NCI-H82 treated with DMSO at 0.1 percent for 48 hours (cell line): ENCODE data around the gene MB21D2.
A peak's percentile ranks its signal among the peaks of the same experiment; 100 is the strongest.
"Not testable (repeated sequence)": the region's sequence is repeated elsewhere in the genome, so short reads cannot be mapped to it uniquely, and the experiment has no call there.

Experiments used
- DNase-seq: peaks from one replicate; lab custom pipeline; 2025; ENCODE audit not compliant: unreplicated experiment; lab: John Stamatoyannopoulos, UW

Gene MB21D2, protein sequence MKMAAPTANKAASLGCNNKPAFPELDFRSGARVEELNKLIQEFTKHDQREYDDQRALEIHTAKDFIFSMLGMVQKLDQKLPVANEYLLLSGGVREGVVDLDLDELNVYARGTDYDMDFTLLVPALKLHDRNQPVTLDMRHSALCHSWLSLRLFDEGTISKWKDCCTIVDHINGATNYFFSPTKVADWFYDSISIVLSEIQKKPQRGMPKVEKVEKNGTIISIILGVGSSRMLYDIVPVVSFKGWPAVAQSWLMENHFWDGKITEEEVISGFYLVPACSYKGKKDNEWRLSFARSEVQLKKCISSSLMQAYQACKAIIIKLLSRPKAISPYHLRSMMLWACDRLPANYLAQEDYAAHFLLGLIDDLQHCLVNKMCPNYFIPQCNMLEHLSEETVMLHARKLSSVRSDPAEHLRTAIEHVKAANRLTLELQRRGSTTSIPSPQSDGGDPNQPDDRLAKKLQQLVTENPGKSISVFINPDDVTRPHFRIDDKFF

DNA sequence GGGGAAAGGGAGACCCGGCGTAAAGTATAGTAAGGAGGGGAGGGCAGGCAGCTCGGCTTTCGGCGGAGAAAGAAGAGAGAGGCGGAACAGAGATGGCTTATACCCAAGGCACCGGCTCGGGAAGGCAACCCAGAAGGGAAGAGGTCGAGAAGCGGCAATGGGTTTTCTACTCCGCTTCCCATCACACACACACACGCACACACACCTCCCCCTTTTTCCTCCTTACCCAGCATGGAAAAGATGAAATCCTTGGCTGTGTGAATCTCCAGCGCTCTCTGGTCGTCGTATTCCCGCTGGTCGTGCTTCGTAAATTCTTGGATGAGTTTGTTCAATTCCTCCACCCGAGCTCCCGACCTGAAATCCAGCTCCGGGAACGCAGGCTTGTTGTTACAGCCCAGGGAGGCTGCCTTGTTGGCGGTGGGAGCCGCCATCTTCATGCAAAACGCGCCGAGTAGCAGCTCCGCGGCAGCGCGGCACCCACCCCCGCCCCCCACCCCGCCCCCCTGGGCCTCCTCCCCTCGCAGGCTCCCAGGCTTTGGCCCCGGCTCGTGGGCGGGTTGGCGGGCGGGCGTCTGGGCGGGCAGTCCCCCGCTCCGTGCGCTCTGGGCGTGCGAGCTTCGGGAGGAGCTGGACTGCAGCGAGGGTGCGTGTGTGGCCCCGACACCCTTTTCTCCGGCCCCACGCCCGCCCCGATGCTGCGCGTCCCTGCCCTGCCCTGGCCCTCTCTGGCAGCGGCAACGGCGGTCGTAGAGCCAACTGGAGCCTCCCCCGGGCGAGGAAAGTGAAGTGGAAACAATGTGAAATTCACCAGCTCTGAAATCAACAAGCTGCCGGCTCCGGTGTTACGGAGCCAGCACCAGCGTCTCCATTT lies at the start of gene MB21D2:
Gene MB21D2, minus strand, starts transcription at position 453 of the 871 bp plus-strand sequence. Its CDS starts 16 bp downstream, at position 437.
- DNase-seq, result peak; percentile 75

DNA sequence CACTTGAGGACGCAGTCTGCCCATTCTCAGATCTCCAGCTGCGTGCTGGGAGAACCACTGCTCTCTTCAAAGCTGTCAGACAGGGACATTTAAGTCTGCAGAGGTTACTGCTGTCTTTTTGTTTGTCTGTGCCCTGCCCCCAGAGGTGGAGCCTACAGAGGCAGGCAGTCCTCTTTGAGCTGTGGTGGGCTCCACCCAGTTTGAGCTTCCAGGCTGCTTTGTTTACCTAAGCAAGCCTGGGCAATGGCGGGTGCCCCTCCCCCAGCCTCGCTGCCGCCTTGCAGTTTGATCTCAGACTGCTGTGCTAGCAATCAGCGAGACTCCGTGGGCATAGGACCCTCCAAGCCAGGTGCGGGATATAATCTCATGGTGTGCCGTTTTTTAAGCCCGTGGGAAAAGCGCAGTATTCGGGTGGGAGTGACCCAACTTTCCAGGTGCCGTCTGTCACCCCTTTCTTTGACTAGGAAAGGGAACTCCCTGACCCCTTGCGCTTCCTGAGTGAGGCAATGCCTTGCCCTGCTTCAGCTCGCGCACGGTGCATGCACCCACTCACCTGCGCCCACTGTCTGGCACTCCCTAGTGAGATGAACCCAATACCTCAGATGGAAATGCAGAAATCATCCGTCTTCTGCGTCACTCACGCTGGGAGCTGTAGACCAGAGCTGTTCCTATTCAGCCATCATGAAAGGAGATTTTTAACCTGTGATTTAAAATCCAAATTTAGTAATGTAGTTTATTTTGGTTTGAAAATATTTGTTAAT lies 47.5 kb upstream of the MB21D2 start:
- not testable (repeated sequence) for DNase-seq

DNA sequence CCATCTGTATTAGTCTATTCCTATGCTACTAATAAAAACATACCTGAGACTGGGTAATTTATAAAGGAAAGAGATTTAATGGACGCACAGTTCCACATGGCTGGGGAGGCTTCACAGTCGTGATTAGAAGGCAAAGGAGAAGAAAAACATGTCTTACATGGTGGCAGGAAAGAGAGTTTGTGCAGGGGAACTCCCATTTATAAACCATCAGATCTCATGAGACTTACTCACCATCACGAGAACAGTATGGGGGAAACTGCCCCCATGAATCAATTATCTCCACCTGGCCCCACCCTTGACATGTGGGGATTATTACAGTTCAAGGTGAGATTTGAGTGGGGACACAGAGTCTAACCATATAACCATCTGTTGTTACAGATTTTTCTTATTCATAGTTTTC lies 42.1 kb upstream of the MB21D2 start:
- no peak for DNase-seq

DNA sequence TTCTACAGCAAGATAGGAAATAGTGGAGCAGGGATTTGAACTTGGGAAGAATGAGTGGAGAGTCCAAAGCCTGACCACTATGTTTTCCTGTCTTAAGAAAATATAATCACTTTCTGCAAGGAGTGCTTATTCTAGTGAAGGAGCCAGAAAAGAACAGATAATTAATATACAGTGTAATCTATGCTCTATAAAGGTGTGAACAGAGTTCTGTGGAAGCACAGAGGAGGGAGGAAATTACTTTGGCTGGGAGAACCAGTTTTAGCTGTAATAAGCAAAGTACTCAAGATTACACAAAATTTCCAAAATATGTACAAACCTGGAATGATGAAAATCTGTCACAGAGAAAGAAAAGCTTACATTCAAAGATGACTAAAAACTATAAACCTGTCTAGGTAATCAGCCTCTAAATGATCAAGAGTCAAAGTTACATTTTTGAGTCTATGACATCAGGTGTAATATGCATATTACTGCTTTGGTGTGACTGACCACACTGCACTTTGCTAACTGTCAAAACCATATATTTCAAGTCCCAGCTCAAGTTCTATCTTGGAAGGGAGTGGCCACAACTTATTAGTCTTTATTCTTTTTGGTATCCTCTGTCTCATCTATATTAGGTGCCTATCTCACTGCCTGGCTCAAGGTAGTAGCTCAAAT lies 40.7 kb upstream of the MB21D2 start:
- no peak for DNase-seq

DNA sequence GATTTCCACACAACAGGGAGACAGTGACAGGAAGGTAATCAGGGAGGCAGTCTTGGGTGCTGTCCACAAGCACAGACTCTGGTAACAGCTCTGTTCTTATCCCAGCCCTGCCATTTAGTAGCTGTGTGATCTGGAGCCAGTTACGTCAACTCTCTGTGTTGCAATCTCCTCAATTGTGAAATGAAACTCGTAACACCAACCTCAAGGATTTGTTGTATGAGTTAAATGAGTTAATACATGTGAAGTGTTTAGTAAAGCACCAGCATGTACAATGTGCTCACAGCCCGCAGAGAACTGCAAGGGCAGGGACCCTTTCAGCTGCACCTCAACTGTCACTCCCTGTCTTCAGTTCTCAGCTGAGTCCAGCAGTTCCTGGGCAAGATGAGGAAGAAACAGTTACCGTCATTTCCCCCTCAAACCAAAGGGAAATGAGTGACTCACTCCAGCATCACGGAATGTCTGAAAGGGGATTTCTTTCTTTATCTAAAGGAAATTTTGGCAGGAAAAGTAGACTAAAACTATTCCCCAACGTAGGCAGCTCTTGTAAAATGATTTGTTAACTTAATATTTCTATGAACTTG lies 39.9 kb upstream of the MB21D2 start:
- no peak for DNase-seq

DNA sequence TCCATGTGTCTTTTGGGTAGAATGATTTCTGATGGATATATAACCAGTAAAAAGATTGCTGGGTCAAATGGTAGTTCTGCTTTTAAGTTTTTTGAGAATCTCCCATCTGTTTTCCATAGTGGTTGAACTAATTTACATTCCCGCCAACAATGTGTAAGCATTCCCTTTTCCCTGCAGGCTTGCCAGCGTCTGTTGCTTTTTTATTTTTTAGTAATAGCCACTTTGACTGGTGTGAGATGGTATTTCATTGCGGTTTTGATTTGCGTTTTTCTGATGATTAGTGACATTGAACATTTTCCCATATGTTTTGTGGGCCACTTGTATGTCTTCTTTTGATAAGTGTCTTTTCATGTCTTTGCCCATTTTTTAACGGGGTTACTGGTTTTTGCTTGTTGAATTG lies 36.3 kb upstream of the MB21D2 start:
- no peak for DNase-seq

DNA sequence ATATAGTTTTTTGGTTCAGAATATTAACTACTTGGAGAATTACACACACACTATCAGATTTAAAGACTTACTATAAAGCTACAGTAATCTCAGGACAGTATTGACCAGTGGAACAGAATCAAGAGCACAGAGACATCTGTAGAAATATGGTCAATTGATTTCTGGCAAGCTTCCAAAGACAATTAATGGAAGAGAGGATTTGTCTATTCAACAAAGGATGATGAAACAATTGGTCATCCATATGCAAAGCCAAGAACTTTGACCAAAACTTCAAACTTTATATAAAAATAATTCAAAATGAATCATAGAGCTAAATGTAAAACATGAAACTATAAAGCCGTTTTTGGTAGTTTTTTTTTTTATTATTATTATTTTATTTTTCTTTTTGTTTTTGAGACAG lies 29.8 kb upstream of the MB21D2 start:
- DNase-seq, result no peak

DNA sequence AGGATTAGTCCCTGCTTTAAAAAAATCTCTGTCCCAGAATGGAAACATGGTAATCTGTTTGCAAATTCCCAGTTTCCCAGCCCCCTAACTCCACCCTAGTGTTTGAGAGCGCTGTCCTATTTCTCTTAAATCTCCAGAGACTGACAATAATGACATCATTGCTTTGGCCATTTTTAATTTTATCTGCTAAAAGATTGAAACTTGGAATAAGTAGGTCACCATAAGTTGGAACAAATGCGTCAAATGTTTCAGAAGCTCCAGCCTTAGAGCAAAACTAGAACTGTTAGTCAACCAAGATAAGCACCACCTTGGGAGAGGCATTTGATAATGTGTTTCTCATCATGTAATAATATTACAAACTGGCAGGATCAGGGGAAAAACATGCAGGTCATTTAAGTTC lies 25.7 kb upstream of the MB21D2 start:
- DNase-seq, result no peak

DNA sequence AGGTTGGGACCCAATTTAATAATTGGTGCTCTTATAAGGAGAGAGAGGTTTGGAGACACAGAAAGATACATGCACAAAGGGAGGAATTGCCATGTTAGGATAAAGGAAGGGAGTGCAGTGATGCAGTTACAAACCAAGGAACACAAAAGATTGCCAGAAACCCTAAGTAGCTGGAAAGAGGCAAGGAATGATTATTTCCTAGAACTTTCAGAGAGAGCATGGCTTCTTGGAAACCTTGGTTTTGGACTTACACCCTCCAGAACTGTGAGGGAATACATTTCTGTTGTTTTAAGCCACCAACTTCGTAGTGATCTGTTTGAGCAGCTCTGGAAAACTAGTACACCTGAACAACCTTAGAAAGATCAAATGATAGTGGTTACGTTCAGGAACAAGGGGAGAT lies 25.0 kb upstream of the MB21D2 start:
- DNase-seq, result no peak

DNA sequence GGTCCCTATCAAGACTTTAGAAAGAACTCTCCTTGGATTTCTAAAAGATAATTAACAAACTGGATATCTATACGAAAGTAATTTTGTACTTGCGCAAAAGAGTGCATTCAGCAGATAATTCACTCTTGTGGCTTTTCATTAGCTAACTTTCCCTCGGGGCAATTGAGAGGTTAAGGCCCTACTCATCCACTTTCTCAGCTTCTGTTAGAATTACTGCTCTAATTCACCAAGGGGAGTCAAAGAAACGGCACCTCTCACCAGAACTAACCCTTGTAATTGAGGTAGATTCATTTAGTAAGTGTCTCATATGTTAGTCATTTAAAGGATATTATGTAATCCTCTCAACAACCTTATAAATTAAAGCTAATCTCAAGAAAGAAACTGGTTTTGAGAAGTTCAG lies 22.5 kb upstream of the MB21D2 start:
- no peak for DNase-seq

DNA sequence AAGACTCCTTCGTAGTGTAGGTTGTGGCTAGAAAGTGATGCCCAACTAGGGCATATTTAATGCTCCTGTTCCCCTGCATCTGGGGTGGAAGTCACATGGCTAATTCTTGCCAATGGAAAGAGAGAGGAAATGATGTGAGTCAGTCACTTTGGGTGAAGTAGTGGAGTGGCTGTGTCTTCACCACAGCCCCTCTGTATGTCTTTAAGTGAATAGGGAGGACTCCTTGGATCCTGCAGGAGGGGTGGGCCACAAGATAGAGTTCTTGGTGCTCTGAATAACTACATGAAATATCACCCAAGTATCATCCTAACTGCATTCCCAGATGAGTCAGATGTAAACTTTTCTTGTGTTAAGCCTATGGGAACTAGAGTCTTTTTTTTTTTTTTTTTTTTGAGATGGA lies 17.8 kb upstream of the MB21D2 start:
- no peak for DNase-seq

DNA sequence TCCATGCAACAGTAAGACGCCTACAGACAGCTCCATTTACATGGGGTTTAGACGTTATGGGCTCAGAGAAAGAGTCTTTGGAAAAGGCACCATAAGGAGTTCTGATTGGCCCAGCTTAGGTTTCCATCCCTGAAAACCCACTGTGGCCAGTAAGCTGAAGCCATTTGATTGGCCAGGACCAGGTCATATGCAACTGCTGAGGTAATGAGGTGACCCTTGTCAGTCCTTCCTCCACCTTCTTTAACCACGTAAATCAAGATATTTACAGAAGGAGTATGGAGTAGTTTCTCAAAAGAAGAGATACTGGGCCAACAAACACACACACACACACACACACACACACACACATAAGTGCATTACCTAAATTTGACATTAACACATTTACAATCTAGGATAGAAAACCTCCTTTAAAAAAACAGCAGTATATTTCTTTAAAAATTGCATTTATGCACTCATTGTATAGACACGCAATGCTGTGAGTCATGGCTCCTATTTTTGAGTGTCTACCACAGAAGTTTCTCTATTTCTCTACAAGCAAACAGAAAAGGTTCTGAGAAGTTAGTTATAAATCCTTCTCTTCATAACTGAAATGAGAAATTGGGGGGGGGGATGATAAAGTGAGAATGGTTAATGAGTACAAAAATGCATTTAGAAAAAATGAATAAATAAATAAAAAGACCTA lies 16.3 kb upstream of the MB21D2 start:
- no peak for DNase-seq

DNA sequence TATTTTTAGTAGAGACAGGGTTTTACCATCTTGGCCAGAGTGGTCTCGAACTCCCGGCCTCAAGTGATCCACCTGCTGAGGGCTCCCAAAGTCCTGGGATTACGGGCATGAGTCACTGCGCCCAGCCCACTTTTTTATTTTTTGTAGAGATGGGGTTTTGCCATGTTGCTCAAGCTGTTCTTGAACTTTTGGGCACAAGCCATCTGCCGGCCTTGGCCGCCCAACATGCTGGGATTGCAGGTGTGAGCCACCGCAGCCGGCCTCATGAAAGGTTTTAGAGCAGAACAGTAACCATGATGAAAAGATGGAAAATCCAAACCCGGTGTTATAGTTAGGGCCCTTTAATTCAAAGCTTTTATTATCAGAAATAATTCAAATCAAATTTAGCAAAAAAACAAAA lies 15.6 kb upstream of the MB21D2 start:
- no peak for DNase-seq

DNA sequence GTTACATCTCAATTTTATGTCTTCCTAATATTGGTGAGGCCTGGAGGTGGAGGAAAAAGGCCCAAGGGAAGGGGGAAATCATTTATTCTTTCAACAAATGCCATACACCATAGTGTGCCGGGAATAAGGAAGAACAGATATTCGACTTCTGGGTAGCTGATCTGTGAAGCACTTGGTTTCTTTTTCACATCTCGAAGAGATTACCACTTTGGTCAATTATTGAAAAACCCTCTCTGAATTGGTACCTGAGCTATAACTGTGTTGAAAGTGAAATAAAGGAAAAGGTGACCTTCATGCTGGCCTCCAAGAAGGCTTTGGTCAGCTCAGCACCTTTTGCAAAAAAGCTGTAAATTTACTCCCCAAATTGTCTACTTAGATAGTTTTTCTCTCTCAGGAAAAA lies 14.2 kb upstream of the MB21D2 start:
- DNase-seq, result no peak

DNA sequence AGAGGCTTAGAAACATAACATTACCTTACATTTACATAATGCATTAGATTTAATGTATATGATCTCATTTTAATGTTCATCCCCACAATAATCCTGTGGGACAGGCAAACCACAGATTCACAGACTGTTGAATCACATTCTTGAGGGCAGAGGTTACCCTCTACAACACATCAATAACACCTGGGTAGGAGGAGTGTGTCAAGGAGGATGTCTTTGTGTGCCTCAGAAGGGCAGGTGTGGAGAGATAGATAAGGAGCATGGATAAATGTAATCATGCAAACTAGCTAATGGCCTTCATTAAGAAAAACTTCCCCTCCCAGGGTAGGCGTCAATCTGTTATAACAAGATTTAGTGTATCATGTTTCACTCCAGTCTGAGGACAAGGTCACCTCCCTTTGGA lies 12.9 kb upstream of the MB21D2 start:
- DNase-seq, result peak; percentile 89

DNA sequence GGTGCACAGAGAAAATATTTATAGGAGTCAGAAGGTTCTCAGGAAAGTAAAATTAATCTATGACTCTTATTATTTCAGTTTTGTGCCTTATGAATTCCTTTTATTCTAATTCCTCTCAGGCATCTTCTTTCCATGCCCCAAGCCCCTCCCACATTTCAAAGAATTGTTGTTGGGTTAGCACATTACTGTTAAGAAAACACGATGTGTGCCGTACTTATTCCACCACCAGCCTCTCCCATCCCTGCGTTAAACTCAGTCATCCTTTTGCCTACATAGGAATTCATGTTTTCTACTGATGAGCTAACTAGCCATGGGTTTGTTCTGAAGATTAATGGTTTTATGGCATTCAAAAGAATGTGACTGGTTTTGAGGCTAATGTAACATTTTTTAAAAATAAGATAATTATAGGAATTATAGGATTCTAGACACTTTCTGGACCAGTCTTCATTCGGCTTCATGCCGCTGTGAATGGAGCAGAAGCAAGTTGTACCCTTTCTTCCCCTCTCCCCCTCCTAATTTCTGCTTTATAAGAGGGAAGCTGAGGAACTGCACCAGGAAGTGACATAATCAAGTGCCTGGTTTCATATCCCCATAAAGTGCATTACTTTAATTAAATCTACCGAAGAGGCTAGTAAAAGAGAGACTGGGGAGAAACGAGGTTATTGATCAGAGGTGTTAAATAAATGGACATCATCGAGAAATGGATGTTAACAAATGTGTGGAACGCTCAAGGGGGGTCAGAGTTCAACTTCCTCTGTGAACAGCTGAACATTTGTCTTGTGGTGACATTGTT lies 12.3 kb upstream of the MB21D2 start:
- no peak for DNase-seq

DNA sequence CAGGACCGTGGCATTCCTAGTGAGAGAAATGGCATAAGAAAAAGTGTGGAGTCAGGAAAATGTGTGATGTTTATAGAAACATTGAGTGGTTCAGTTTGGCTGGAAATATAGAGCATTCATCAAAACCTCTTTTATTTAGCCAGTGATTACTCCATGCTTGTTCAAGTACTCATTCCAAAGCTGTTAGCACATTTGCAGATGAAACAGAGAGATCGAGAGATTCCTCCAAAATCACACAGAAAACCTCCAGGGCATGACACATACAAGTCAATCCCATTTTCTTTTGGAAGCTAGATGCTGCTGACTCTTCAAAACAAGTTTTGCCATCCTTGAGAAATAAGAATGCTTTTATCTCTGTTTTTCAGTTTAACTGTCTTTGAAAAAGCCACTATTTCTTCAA lies 11.5 kb upstream of the MB21D2 start:
- DNase-seq, result no peak

DNA sequence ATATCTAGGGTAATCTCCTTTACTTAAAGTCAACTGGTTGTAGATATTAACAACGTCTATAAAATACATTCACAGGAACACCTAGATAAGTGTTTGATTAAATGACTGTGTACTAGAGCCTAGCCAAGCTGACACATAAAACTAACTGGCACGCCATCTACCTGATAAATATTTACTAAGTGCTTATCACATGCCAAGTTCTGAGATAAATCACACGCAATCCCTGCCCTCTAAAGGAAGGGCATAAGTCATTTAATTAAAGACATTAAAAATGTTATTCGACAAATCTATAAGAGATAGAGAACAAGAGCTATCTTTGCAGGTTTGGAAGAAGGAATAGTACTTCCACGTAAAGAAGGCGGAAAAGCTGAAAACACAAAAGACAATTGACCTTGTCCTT lies 11.1 kb upstream of the MB21D2 start:
- DNase-seq, result no peak

DNA sequence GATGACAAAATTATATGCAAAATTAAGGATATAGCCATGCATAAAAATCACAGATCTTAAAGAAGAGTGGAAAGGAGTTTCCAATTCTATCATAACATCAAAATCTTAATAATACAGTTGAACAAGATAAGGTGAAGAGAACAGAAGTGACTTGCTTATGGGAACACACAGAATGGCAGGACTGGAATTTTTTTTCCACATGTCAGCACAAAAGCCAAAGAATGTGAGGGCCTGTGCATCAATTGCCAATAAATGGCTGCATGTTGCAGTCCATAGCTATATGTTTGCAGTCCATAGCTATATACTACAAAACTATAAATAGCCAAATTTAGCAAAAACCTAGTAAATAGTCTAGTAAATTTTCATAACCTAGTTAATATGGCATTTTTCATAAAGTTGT lies 10.4 kb upstream of the MB21D2 start:
- no peak for DNase-seq
